ENCODE measurements around the gene NANS.

- TF ChIP-seq CEBPB (IDR thresholded peaks at IDR 0.05; ENCODE audit: low read depth), result no peak
- no peak for TF ChIP-seq RAD21 (IDR thresholded peaks at IDR 0.05; ENCODE audit: low read depth)
- no peak for TF ChIP-seq CTCF (IDR thresholded peaks at IDR 0.05 in 2 of 3, conservative IDR thresholded peaks at IDR 0.05 in 1 of 3; ENCODE audit: borderline replicate concordance in 1 of 3, insufficient read depth in 1 of 3, low read depth in 2 of 3, low read length in 2 of 3)
Measured at GRCh38 chr9:98101868-98102273, 45.3 kb downstream of the NANS start.

Data from HCT116 (cell line).